ENCODE measurements around the gene PROK2. TPM values are rescaled to one million over a fixed set of nuclear protein-coding genes. Genes with fewer than 3 reads are reported as not detected.
A peak's percentile ranks its signal among the peaks of the same experiment; 100 is the strongest.

PROK2 gene
- total and polyA plus RNA-seq, 8 donors: 0.11 to 18.1 (median 0.26) TPM; not detected in 4

GRCh38 chr3:71789922-71790321 is 5.0 kb upstream of the PROK2 start:
- H3K4me1 ChIP-seq: peaks cover 3 to 15% of the 10 kb centered on the region in 2 donors
- TF ChIP-seq CTCF (IDR thresholded peaks at IDR 0.05): no peak
- H3K27me3 ChIP-seq: peaks cover 16 to 39% of the 10 kb centered on the region in 2 donors
- no peaks in the 10 kb centered on the region for H3K9me3 ChIP-seq
- DNase-seq (no peak), ATAC-seq (no peak)
- no peak overlapping the region for H3K27ac ChIP-seq
- no peak overlapping the region for H3K4me3 ChIP-seq
- H3K36me3 ChIP-seq: no peaks in the 10 kb centered on the region
- intact Hi-C loops (cut with DNase I): no loop called here

DNA sequence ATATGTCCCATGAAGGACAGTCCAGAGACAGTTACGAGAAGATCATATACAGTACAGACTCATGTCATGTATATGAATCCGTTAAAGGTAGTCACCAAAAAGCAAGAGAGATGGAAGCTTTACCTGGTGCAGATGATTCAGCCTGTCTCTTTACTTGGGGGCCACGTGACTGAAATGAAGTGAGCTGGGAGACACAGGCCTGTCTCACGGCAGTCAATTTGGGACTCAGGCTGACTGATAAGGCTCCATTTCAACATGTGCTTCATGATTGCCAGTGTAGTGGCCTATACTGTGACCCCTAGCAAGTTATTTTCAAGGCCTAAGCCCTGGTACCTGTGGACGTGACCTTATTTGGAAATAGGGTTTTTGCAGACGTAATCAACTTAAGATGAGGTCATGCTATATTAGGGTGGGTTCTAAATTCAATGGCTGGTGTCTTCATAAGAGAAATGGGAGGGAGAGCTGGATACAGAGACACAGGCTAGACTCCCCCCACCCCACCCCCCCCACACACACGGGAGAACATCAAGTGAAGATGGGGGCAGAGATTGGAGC is 3.0 kb upstream of the PROK2 start:
- DNase-seq (no peak), ATAC-seq (no peak)
- intact Hi-C loops (cut with DNase I): no loop called here
- H3K4me3 ChIP-seq: no peak overlapping the region
- peaks cover 36 to 52% of the 10 kb centered on the region in 2 donors for H3K27me3 ChIP-seq
- TF ChIP-seq CTCF (IDR thresholded peaks at IDR 0.05): no peak
- H3K9me3 ChIP-seq: no peaks in the 10 kb centered on the region
- no peaks in the 10 kb centered on the region for H3K36me3 ChIP-seq
- H3K27ac ChIP-seq: no peak overlapping the region
- peaks cover 10 to 24% of the 10 kb centered on the region in 2 donors for H3K4me1 ChIP-seq

DNA sequence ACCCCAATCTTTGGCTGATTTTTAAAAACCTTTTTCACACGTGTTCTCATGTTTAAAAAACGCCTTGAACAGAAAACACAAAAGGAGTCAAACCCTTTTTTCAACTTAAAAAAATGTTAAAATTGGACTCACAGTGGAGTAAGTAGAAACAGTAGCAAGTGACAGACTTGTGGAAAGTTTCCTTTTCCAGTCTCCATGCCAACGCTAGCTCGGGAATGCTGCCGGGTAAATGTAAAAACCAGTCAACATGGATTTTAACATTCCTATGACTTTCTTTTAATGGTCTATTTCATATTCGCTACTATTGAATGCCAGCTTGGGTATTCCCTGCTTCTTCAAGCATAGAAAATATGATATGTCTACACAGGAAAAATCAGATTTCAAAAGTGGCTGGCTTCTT is 1.6 kb upstream of the PROK2 start:
- Histone ChIP-seq H3K4me1 (peaks cover 10 to 24% of the 10 kb centered on the region in 2 donors), H3K36me3 (no peaks in the 10 kb centered on the region), H3K9me3 (no peaks in the 10 kb centered on the region), H3K27ac (no peak overlapping the region), H3K27me3 (peaks cover 49 to 64% of the 10 kb centered on the region in 2 donors), H3K4me3 (no peak overlapping the region)
- DNase-seq (peak in 1 of 4 donors; percentile 50), ATAC-seq (no peak)
- no peak for TF ChIP-seq CTCF (IDR thresholded peaks at IDR 0.05)
- intact Hi-C loops (cut with DNase I): no loop called here

DNA sequence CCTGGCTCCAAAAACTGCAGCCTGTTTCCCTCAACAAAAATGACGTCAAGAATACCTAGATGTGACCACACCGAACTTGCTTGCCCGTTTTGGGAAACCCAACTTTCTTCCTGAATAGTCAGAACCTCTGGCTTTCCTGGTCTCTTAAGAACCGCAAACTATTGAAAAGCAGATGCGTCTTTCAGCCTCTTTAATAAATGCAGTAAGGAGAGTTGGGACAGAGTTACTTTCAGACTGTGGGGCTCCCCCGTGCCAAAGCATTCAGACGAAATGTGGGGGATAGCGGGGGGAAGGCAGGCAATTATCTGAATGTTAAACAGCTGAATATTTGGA is 1.2 kb upstream of the PROK2 start:
- peaks cover 53 to 68% of the 10 kb centered on the region in 2 donors for H3K27me3 ChIP-seq
- ATAC-seq (no peak), DNase-seq (no peak)
- H3K36me3 ChIP-seq: no peaks in the 10 kb centered on the region
- no peak for TF ChIP-seq CTCF (IDR thresholded peaks at IDR 0.05)
- intact Hi-C loops (cut with DNase I): no loop called here
- H3K9me3 ChIP-seq: no peaks in the 10 kb centered on the region
- peaks cover 10 to 25% of the 10 kb centered on the region in 2 donors for H3K4me1 ChIP-seq
- H3K4me3 ChIP-seq: no peak overlapping the region
- no peak overlapping the region for H3K27ac ChIP-seq

DNA sequence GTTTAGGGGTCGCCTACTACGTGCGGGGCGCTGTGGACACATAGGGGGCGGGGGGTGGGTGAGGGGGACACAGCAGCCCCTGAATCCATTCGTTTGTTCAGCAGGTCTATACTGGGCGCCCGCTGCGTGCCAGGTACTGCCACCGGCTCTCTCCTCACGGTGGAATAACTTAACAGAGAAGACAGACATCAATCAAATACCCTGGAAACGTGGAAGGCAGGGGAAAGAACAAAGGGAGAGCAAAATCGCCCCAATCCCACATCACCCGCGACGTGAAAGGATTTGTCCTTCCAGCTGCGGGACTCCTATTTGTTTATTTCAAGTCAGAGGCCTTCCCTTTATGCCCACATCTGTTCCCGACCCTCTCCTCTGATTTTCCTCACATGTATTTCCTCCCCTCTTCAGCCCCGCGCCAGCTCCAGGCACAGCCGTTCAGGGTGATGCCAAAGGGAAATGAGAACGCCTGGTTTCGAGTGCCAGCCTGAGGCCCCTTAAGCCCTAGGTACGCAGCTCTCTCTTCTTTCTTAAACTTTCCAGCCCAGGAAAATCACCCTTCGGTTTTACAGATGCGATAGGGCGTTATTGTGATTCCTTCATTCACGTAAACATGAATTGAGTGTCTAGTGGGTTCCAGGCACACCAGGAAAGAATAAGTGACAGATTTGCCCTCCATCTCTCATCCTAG is 726 bp upstream of the PROK2 start:
- no peak for TF ChIP-seq CTCF (IDR thresholded peaks at IDR 0.05)
- Histone ChIP-seq H3K4me3 (peak overlapping the region in 1 of 2 donors; percentile 54), H3K36me3 (no peaks in the 10 kb centered on the region), H3K9me3 (no peaks in the 10 kb centered on the region), H3K27ac (peak overlapping the region in 1 of 2 donors; percentile 89), H3K27me3 (peaks cover 58 to 73% of the 10 kb centered on the region in 2 donors), H3K4me1 (peaks cover 10 to 30% of the 10 kb centered on the region in 2 donors)
- no peak for DNase-seq
- ATAC-seq: no peak
- intact Hi-C loops (cut with DNase I): no loop called here

Measured in left lung (tissue), 10 donors.